A172 (cell line): ENCODE measurements around the gene SLC39A11. TPM values are rescaled to one million over a fixed set of nuclear protein-coding genes. Genes with fewer than 3 reads are reported as not detected.

Experiments used
- DNase-seq: peaks from one replicate; pipeline ENCODE4 v3.0.0-alpha.2; 2015; ENCODE audit warnings: low spot score
- total RNA-seq: library from RNA; depleted of rRNA; stranded (reverse); fragments of >200 nt; shearing (Covaris generic); gene quantifications from 2 replicates; pipeline ENCODE4 v1.2.3, GENCODE V29; 2014

Gene SLC39A11
- total RNA-seq, 1 experiment from 2014 or later = 59.2 TPM

DNA sequence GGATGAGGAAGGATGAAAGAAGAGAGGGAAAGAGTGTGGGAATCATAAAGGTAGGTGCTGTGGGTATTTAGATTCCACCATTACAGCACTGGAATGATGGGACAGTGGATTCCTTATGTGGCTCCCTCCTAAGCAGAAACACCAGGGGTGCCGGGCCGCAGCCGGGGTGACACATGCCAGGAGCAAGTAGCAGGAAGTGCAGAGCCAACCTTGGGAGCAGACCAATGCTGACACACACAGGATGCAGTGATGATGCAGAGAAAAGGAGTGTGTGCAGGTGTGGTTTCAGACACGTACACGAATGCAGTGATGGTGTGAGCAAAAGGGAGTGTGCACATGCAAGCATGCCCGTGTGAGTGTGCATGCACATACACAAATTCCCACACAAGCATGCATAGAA is 338.0 kb downstream of the SLC39A11 start:
- peak; percentile 75 for DNase-seq

GRCh38 chr17:72751746-72752145 is 340.7 kb downstream of the SLC39A11 start:
- DNase-seq = no peak

GRCh38 chr17:72749119-72749572 is 343.3 kb downstream of the SLC39A11 start:
- DNase-seq = no peak

DNA sequence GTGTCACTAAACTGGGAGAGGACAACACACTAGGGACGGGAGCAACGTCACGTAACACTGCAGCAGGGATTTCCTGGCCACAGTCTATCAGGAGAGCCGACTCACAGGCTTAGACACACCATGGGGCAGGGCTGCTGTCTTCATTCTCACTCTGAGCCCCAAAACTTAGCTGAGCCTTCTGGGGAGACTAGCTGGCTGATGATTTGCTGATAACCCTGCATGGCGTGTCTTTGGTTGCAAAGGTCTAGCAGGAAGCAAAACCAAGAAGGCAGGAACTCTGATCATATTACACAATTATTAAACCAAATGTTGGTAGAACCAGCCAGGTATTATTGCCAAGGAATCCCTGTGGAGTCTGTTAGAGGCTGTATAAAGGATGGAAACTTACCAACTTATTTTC is 345.0 kb downstream of the SLC39A11 start:
- DNase-seq = no peak

GRCh38 chr17:72745241-72745640 is 347.2 kb downstream of the SLC39A11 start:
- no peak for DNase-seq

DNA sequence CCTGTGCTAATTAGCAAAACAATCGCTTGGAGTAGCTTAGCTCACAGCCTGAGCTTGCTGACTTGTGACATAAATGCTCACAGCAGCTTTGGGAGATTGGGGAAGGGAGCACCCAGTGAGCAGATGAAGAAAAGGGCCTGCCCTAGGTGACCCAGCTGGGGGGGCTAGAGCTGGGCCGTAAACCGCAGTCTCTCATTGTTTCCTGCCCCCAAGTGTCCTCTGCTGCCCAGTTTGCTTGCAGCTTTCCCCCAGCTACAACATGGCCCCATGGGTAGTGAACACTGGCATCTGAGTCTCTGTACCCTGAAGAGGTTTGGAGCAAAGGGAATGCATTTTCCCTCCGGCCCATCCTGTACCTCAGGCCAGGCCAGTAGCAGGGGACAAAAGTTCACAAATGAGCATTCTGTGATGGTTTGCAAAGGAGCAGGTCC is 349.4 kb downstream of the SLC39A11 start:
- DNase-seq = no peak

DNA sequence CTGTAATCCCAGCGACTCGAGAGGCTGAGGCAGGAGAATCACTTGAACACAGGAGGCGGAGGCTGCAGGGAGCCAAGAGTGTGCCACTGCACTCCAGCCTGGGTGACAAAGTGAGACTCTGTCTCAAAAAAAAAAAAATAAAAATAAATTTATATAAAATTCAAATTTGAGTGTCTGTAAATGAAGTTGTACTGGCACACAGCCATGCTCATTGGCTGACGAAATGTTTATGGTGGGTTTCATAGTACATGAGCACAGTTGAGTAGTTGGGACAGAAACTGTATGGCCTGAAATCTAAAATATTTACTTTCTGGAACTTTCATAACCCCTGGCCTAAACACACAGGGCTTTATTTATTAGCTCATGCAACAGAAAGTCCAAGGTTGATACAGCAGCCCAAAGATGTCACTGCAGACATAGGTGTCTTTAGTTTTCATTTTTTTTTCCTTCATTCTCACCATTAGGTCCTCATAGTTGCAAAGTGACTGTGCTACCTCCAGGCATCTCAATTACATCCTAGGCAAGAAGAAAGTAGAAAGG is 355.3 kb downstream of the SLC39A11 start:
- no peak for DNase-seq

GRCh38 chr17:72735592-72735991 is 356.9 kb downstream of the SLC39A11 start:
- no peak for DNase-seq

DNA sequence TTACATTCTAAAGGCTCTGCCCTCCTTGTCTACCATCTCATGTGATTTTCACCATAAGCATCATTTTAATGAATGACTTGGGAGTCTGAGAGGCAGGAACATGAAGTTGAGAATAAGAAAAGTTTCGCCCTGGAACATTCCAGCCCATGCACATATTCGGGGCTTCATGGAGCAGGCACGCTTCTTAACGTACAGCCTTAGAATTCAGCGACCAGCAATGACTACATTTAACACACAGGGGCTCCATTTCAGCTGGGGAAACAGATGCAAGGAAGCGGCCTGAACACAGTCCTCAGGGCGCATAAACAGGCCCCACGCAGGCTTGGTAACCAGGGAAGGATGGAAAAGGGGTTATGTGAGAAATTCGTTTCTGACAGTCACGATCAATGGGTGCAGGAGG is 357.4 kb downstream of the SLC39A11 start:
- DNase-seq = no peak

DNA sequence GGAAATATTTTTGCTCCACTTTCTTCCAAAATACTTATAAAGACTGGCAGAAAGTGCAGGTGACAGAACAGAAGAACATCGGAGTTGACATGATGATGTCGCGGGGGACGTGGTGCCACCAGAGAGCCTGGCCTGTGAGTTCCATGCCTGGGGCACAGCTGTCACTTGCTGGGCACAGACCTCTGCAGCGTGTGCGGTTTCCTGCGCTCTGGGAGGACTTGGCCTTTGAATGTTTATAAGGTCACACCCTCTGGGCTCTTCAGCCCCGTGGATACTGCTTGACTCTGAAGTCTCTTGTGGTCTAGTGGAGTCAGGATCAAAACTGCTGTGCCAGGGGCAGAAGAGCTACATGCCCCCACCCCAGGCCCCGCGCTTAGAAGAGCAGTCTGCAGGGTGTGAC is 357.9 kb downstream of the SLC39A11 start:
- DNase-seq = no peak

- DNase-seq = no peak
Observed at GRCh38 chr17:72733619-72734282, 358.7 kb downstream of the SLC39A11 start.

GRCh38 chr17:72732893-72733618 is 359.4 kb downstream of the SLC39A11 start:
- no peak for DNase-seq

GRCh38 chr17:72730077-72730476 is 362.4 kb downstream of the SLC39A11 start:
- DNase-seq = no peak

- DNase-seq = peak; percentile 25
Observed at GRCh38 chr17:72726936-72727335, 365.6 kb downstream of the SLC39A11 start.

GRCh38 chr17:72725433-72726068 is 366.9 kb downstream of the SLC39A11 start:
- DNase-seq = peak; percentile 73

DNA sequence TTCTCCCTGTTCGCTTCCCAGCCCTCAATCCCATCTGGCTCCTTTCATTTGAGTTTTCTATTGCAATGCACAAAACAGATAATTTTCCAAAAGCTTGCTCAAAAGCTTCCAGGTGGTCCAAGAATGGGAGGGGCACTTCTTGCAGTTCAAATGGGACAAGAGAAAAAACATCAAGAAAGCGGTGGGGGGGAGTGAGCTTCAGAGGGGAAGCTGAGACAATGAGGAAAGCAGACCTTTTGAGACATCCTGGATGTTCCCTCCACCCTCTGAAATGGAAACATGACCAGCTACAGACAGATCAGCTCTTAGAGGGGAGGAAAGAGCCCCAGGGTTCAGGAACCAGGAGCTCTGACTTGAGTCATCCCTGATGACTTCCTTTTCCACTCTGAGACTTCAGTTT is 368.2 kb downstream of the SLC39A11 start:
- no peak for DNase-seq

- no peak for DNase-seq
Observed at GRCh38 chr17:72723711-72724110, 368.8 kb downstream of the SLC39A11 start.

GRCh38 chr17:72720494-72720825 is 372.0 kb downstream of the SLC39A11 start:
- no peak for DNase-seq

DNA sequence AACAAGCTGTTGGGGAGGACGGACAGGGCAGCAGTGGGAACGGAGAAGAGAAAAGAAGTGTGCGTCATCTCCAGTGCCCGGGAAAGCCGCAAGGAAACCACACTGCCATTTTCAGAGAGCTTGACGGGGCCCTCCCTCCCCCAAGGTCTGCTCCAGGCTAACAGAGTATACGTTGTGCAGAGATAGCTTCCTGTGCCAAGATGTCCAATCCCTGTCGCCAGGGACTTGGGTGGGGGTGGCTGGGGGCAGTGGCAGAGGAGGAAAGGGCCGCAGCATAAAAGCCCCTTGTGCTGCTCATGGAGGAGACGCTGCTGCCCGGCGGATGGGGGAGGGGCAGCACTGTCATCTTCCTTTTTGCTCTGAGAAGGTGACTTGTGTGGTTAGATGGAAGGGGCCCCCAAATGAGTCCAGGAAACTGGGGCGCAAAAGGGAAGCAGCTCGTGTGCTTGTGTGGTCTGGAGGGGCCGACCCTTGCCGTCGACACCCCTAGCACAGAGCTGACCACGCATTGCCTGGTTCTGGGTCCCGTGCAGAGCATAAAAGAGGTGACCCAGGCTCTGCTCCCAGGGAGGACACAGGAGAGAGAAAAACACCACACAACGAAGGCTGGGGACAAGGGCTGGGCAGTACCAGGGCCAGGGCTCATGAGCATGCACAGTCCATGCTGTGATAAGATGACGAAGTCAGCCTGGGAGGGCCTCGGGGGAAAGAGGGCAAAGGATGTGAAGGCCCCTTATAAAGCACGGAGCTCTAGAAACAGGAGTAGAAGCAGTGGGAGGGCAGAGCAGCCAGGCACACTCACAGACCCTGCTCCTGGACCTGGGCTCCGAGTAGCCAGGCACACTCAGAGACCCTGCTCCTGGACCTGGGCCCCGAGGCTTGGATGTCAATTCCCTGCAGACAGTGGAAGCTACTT is 372.7 kb downstream of the SLC39A11 start:
- peak; percentile 87 for DNase-seq

DNA sequence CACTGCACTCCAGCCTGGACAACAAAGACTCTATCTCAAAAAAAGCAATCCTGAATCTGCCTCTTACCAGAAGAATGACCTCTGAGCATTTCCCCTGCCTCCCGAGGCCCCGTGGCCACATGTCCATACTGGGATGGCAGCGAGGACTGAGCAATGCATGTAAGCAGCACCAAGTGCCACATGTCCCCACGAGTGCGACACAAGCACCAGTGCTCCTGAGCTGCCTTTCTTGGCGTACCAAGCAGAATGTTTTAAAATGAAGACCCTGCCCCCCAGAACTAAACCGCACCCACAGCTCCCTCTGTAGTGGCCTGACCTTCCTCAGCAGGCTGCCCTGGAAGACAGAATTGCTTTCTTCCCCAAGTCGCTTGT is 373.3 kb downstream of the SLC39A11 start:
- no peak for DNase-seq

DNA sequence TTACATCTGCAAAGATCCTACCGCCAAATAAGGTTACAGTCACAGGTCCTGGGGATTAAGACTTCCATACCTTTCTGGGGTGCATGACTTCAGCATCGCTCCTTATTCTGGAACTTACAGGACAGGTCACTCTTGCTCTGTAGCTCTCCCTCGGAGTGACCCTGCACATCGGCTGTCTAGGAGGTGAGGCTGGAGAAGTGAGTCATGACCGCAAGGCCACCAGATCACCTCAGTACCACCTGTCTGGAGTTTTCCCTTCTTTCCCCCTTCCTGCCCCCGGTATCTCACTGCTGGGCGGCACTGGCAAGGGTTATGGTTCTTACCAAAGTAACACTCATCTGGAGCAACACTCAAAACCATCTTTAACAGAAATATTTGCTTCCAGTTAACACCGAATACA is 374.8 kb downstream of the SLC39A11 start:
- DNase-seq = peak; percentile 32

- no peak for DNase-seq
Observed at GRCh38 chr17:72717276-72717675, 375.2 kb downstream of the SLC39A11 start.
